Astrocyte (in vitro differentiated cells and primary cell): ENCODE data around the gene COQ8A. TPM values are rescaled to one million over a fixed set of nuclear protein-coding genes. Genes with fewer than 3 reads are reported as not detected.

Experiments
- DNase-seq: peaks from one replicate; pipeline ENCODE4 v3.0.0-alpha.2; 2010; ENCODE audit warnings: low read depth
- FAIRE-seq: peaks from 2 replicates; lab custom pipeline; 2011; peaks lifted over from hg19 to GRCh38; lab: Jason Lieb, UNC
- H2AFZ ChIP-seq: 2 replicates; pipeline ENCODE4 v1.6.0; 2012; ENCODE audit warnings: low read depth, low read length, inconsistent platforms
- H3K27ac ChIP-seq: 2 replicates; pipeline ENCODE4 v1.5.1; 2011; ENCODE audit warnings: low read depth, low read length, inconsistent platforms
- H3K27me3 ChIP-seq: 2 replicates; pipeline ENCODE4 v1.6.0; 2011; ENCODE audit warnings: low read length, inconsistent platforms; ENCODE audit not compliant: insufficient read depth
- H3K36me3 ChIP-seq: 2 replicates; pipeline ENCODE4 v1.5.1; 2011; ENCODE audit warnings: low read length, inconsistent platforms; ENCODE audit not compliant: insufficient read depth
- H3K4me1 ChIP-seq: 2 replicates; pipeline ENCODE4 v1.5.1; 2011; ENCODE audit warnings: low read length, inconsistent platforms; ENCODE audit not compliant: insufficient read depth
- H3K4me2 ChIP-seq: 2 replicates; pipeline ENCODE4 v1.6.0; 2012; ENCODE audit warnings: low read length, inconsistent platforms
- H3K4me3 ChIP-seq: 2 replicates; pipeline ENCODE4 v1.5.1; 2011; ENCODE audit warnings: low read depth, mild to moderate bottlenecking, low read length, inconsistent platforms; ENCODE audit not compliant: insufficient read depth
- H3K79me2 ChIP-seq: 2 replicates; pipeline ENCODE4 v1.6.0; 2012; ENCODE audit warnings: mild to moderate bottlenecking, low read length, inconsistent platforms; ENCODE audit not compliant: insufficient read depth
- H3K9ac ChIP-seq: 2 replicates; pipeline ENCODE4 v1.6.0; 2012; ENCODE audit warnings: mild to moderate bottlenecking, low read length, inconsistent platforms
- H3K9me3 ChIP-seq: 2 replicates; pipeline ENCODE4 v1.5.1; 2012; ENCODE audit warnings: low read depth, mild to moderate bottlenecking, low read length, inconsistent platforms; ENCODE audit not compliant: insufficient read depth
- H4K20me1 ChIP-seq: 2 replicates; pipeline ENCODE4 v1.6.0; 2012; ENCODE audit warnings: low read length, inconsistent platforms; ENCODE audit not compliant: insufficient read depth
- H3K27ac Mint-ChIP-seq: one replicate; pipeline ENCODE4 v1.8.0; 2021; ENCODE audit warnings: mild to moderate bottlenecking, mixed read lengths; ENCODE audit not compliant: unreplicated experiment
- H3K27me3 Mint-ChIP-seq: one replicate; pipeline ENCODE4 v1.8.0; 2021; ENCODE audit warnings: low read depth, mixed read lengths; ENCODE audit not compliant: unreplicated experiment
- H3K36me3 Mint-ChIP-seq: one replicate; pipeline ENCODE4 v1.8.0; 2021; ENCODE audit warnings: low read depth, mixed read lengths; ENCODE audit not compliant: unreplicated experiment
- H3K4me1 Mint-ChIP-seq: one replicate; pipeline ENCODE4 v1.8.0; 2021; ENCODE audit warnings: low read depth, mixed read lengths; ENCODE audit not compliant: unreplicated experiment
- H3K4me3 Mint-ChIP-seq: one replicate; pipeline ENCODE4 v1.8.0; 2021; ENCODE audit warnings: mild to moderate bottlenecking, moderate library complexity, mixed read lengths; ENCODE audit not compliant: unreplicated experiment
- H3K9me3 Mint-ChIP-seq: one replicate; pipeline ENCODE4 v1.8.0; 2021; ENCODE audit warnings: mild to moderate bottlenecking, mixed read lengths; ENCODE audit not compliant: unreplicated experiment
- CTCF ChIP-seq: IDR thresholded peaks from 2 replicates; pipeline ENCODE4 v1.5.1; 2011; ENCODE audit warnings: low read depth, mild to moderate bottlenecking, inconsistent platforms, low read length, moderate library complexity; ENCODE audit not compliant: insufficient read depth
- EZH2 ChIP-seq: IDR thresholded peaks from 2 replicates; pipeline ENCODE4 v1.6.1; 2012; ENCODE audit warnings: mild to moderate bottlenecking, low read length, inconsistent platforms; ENCODE audit not compliant: insufficient read depth
- total RNA-seq: library from RNA; stranded (reverse); gene quantifications from 2 replicates; pipeline ENCODE4 v1.2.1, GENCODE V29; 2021

COQ8A gene
- total RNA-seq, 1 donor from 2014 or later, result 8.2 TPM

DNA sequence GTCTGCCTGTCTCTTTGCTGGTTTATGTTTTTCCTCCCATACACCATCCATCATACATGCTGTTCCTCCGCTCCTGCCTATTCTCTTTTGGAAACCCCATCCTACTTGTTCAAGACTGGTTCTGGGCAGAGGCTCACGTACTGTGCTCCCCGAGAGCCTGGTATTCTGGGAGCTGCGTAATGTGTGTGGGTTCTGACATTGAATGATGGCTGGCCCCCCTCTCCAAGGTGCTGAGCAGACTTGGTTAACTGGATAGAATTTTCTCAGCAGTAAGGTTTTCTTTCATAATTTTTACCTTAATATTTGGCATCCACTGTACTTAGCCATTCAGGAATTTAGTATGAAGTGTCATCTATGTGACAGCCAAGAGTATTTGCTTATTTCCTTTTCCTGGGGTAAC is 26.6 kb downstream of the COQ8A start:
- H3K27me3 ChIP-seq, result no peaks in the 10 kb centered on the region
- H3K9me3 ChIP-seq, result no peaks in the 10 kb centered on the region
- Mint-ChIP-seq H3K4me3 (no peak overlapping the region), H3K9me3 (peaks cover 5% of the 10 kb centered on the region), H3K27me3 (no peaks in the 10 kb centered on the region), H3K4me1 (no peaks in the 10 kb centered on the region), H3K27ac (no peak overlapping the region), H3K36me3 (peaks cover 3% of the 10 kb centered on the region)
- H3K4me2 ChIP-seq, result no peak overlapping the region
- H3K4me3 ChIP-seq, result no peak overlapping the region
- H3K79me2 ChIP-seq, result no peaks in the 10 kb centered on the region
- TF ChIP-seq EZH2 (no peak), CTCF (no peak)
- H3K4me1 ChIP-seq, result no peaks in the 10 kb centered on the region
- H3K36me3 ChIP-seq, result no peaks in the 10 kb centered on the region
- H3K9ac ChIP-seq, result no peak overlapping the region
- no peak overlapping the region for H3K27ac ChIP-seq
- DNase-seq, result no peak
- no peak for FAIRE-seq
- H4K20me1 ChIP-seq, result no peaks in the 10 kb centered on the region
- no peak overlapping the region for H2AFZ ChIP-seq

- no peak overlapping the region for H3K27ac ChIP-seq
- no peak overlapping the region for H3K4me2 ChIP-seq
- Mint-ChIP-seq H3K4me1 (no peaks in the 10 kb centered on the region), H3K27ac (no peak overlapping the region), H3K27me3 (no peaks in the 10 kb centered on the region), H3K36me3 (peaks cover 3% of the 10 kb centered on the region), H3K4me3 (no peak overlapping the region), H3K9me3 (peaks cover 10% of the 10 kb centered on the region)
- H3K9ac ChIP-seq, result no peak overlapping the region
- DNase-seq (peak; percentile 16), FAIRE-seq (no peak)
- H3K9me3 ChIP-seq, result no peaks in the 10 kb centered on the region
- H3K79me2 ChIP-seq, result no peaks in the 10 kb centered on the region
- TF ChIP-seq CTCF, result no peak
- TF ChIP-seq EZH2, result no peak
- H4K20me1 ChIP-seq, result no peaks in the 10 kb centered on the region
- H3K4me3 ChIP-seq, result no peak overlapping the region
- H3K4me1 ChIP-seq, result no peaks in the 10 kb centered on the region
- no peaks in the 10 kb centered on the region for H3K27me3 ChIP-seq
- H2AFZ ChIP-seq, result no peak overlapping the region
- H3K36me3 ChIP-seq, result no peaks in the 10 kb centered on the region
Observed at GRCh38 chr1:226967665-226968064, 27.6 kb downstream of the COQ8A start.

DNA sequence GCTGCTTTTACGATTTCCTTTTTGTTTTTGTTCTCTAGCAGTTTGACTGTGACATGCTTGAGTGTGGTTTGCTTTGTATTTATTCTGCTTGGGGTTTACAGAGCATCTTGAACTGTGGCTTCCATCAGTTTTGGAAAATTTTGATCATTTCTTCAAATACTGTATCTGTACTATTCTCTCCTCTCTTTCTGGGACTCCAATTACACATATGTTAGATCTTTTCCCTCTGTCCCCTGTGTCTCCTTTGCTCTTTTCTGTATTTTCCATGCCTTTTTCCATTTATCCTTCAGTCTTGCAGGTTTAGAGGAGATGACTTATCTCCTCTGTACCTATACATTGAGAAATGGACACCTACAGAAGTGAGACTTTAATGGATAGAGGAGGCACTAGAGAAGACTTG is 31.7 kb downstream of the COQ8A start:
- Histone ChIP-seq H3K9ac (no peak overlapping the region), H3K4me2 (no peak overlapping the region), H3K4me3 (no peak overlapping the region), H4K20me1 (no peaks in the 10 kb centered on the region), H3K27ac (no peak overlapping the region), H3K4me1 (no peaks in the 10 kb centered on the region), H2AFZ (no peak overlapping the region), H3K79me2 (no peaks in the 10 kb centered on the region), H3K27me3 (no peaks in the 10 kb centered on the region), H3K36me3 (no peaks in the 10 kb centered on the region), H3K9me3 (no peaks in the 10 kb centered on the region)
- H3K4me1 Mint-ChIP-seq, result peaks cover 9% of the 10 kb centered on the region
- FAIRE-seq (no peak), DNase-seq (no peak)
- H3K4me3 Mint-ChIP-seq, result no peak overlapping the region
- H3K36me3 Mint-ChIP-seq, result peaks cover 1% of the 10 kb centered on the region
- H3K9me3 Mint-ChIP-seq, result peaks cover 10% of the 10 kb centered on the region
- TF ChIP-seq CTCF (no peak), EZH2 (no peak)
- no peak overlapping the region for H3K27ac Mint-ChIP-seq
- no peaks in the 10 kb centered on the region for H3K27me3 Mint-ChIP-seq
